PC-9 (cell line): Measurements from ENCODE around the gene MED22. TPM values are rescaled to one million over a fixed set of nuclear protein-coding genes. Genes with fewer than 3 reads are reported as not detected.
A peak's percentile ranks its signal among the peaks of the same experiment; 100 is the strongest.
"Not testable (repeated sequence)": the region's sequence is repeated elsewhere in the genome, so short reads cannot be mapped to it uniquely, and the experiment has no call there.

Experiments
- BruUV-seq: library from RNA; stranded (reverse); fragments of 400-500 nt; replicated peaks from 2 replicates; lab custom pipeline; 2021; lab: Mats Ljungman, UMichigan
- CTCF ChIA-PET: fragments of 300-600 bp; sonication (Branson Sonifier 250); formaldehyde crosslinking; loops from one replicate; lab custom pipeline; 2022; ENCODE audit warnings: antibody characterized with exemption; lab: Charles Lee
- POLR2A ChIA-PET: fragments of 300-600 bp; sonication (Branson Sonifier 250); formaldehyde crosslinking; loops from one replicate; lab custom pipeline; 2022; ENCODE audit warnings: antibody characterized with exemption; ENCODE audit not compliant: unreplicated experiment; lab: Charles Lee
- DNase-seq, 2 experiments: peaks; one replicate each; pipeline versions ENCODE4 v3.0.0 to v3.0.0-alpha.2; 2015 to 2022; ENCODE audit warnings: mixed read lengths in 1 of 2
- H2AFZ ChIP-seq: fragments of 200-600 bp; sonication (generic); 2 replicates; pipeline ENCODE4 v1.8.1; 2017; ENCODE audit warnings: antibody characterized with exemption
- H3F3A ChIP-seq: fragments of 200-600 bp; sonication (generic); 2 replicates; pipeline ENCODE4 v1.8.1; 2017; ENCODE audit warnings: antibody characterized with exemption, mild to moderate bottlenecking, low read depth; ENCODE audit not compliant: insufficient read depth
- H3K27ac ChIP-seq: fragments of 200-600 bp; sonication (generic); 2 replicates; pipeline ENCODE4 v1.6.1; 2016; ENCODE audit warnings: mixed run types
- H3K27me3 ChIP-seq: fragments of 200-600 bp; sonication (generic); 2 replicates; pipeline ENCODE4 v1.6.1; 2016; ENCODE audit warnings: low read depth, mixed run types; ENCODE audit not compliant: insufficient read depth
- H3K36me3 ChIP-seq: fragments of 200-600 bp; sonication (generic); 2 replicates; pipeline ENCODE4 v1.6.1; 2016; ENCODE audit warnings: low read depth, mixed run types
- H3K4me1 ChIP-seq: fragments of 200-600 bp; sonication (generic); replicated peaks from 2 replicates; pipeline ENCODE4 v1.6.1; 2016; ENCODE audit warnings: mixed run types; ENCODE audit not compliant: insufficient read depth
- H3K4me2 ChIP-seq: fragments of 200-600 bp; sonication (generic); 2 replicates; pipeline ENCODE4 v1.6.1; 2017; ENCODE audit warnings: mixed run types
- H3K4me3 ChIP-seq: fragments of 200-600 bp; sonication (generic); 2 replicates; pipeline ENCODE4 v1.6.1; 2016; ENCODE audit warnings: mixed run types
- H3K79me2 ChIP-seq: fragments of 200-600 bp; sonication (generic); 2 replicates; pipeline ENCODE4 v1.6.1; 2017; ENCODE audit warnings: low read depth, mixed run types
- H3K9me2 ChIP-seq: fragments of 200-600 bp; sonication (generic); 2 replicates; pipeline ENCODE4 v1.8.1; 2017; ENCODE audit warnings: mild to moderate bottlenecking; ENCODE audit not compliant: insufficient read depth
- H3K9me3 ChIP-seq: fragments of 200-600 bp; sonication (generic); 2 replicates; pipeline ENCODE4 v1.8.1; 2016; ENCODE audit warnings: low read depth; ENCODE audit not compliant: insufficient read depth
- H4K20me1 ChIP-seq: fragments of 200-600 bp; sonication (generic); 2 replicates; pipeline ENCODE4 v1.8.1; 2017; ENCODE audit not compliant: insufficient read depth
- EZH2 ChIP-seq: fragments of 200-600 bp; sonication (generic); IDR thresholded peaks from 2 replicates; pipeline ENCODE4 v1.8.0; 2017; ENCODE audit warnings: antibody characterized with exemption, low read depth
- intact Hi-C: fragments of 100-400 bp; cut with micrococcal nuclease; formaldehyde crosslinking; loops from one replicate; pipeline ENCODE4 v1.10.0; 2022; ENCODE audit not compliant: unreplicated experiment
- total RNA-seq: library from RNA; stranded (reverse); gene quantifications from 2 replicates; pipeline ENCODE4 v1.2.3, GENCODE V29; 2021
- TF ChIP-seq, protein P1 (sequence below): fragments of 200-600 bp; sonication (generic); conservative IDR thresholded peaks from 2 replicates; pipeline ENCODE4 v1.6.1; 2017; ENCODE audit warnings: mixed run types, antibody characterized with exemption, mild to moderate bottlenecking, moderate library complexity

The MED22 gene
- total RNA-seq, 1 experiment from 2014 or later, result 38.7 TPM

DNA sequence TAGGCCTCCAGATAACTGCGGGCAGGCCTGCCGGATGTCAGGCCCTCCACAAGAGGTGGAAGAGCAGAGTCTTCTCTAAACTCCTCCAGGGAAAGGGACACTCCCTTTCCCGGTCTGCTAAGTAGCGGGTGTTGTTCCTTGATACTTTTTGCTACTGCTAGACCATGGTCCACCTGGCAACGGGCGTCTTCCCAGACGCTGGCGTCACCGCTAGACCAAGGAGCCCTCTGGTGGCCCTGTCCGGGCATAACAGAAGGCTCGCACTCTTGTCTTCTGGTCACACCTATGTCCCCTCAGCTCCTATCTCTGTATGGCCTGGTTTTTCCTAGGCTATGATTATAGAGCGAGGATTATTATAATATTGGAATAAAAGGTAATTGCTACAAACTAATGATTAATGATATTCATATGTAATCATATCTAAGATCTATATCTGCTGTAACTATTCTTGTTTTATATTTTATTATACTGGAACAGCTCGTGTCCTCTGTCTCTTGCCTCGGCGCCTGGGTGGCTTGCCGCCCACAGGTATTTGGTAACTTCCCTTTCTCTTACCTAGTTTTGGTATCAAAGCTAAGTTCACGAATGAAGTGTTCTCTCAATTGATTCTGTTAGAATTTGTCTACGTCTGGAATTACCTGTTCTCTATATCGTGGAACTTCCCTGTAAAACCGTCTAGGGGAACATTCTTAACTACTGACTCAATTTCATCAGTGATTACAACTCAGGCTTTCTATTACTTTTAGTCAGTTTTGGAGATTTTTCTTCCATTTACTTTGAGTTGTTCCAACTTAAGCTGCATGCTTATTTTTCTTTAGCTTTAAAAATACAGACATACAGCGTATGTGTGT lies 18.4 kb downstream of the MED22 start:
- intact Hi-C loops, result loop anchor here (1.0 kb wide), 2 partner anchors 90 to 144 kb away; no protein-coding TSS in a partner anchor
- ChIA-PET POLR2A (interaction anchor here (0.7 to 0.8 kb wide), 3 partner anchors 142 to 146 kb away, joined by 4 to 9 read pairs (median 7); no protein-coding TSS in a partner anchor), CTCF (interaction anchor here (0.6 to 2.0 kb wide), 8 partner anchors 80 to 332 kb away, joined by 3 to 24 read pairs (median 4); no protein-coding TSS in a partner anchor)
- H3K9me3 ChIP-seq, H2AFZ ChIP-seq, H3K4me3 ChIP-seq, H3K9me2 ChIP-seq, BruUV-seq: not testable (repeated sequence)
- Histone ChIP-seq H4K20me1 (peaks cover 29% of the 10 kb centered on the region), H3F3A (peaks cover 36% of the 10 kb centered on the region), H3K36me3 (peaks cover 20% of the 10 kb centered on the region; the same call in 1 of the 2 replicates), H3K79me2 (peaks cover 19% of the 10 kb centered on the region), H3K27ac (peak overlapping the region; percentile 37; the same call in 1 of the 2 replicates), H3K4me2 (peak overlapping the region; percentile 3; the same call in 1 of the 2 replicates), H3K27me3 (peaks cover 13% of the 10 kb centered on the region), H3K4me1 (peaks cover 20% of the 10 kb centered on the region)
- DNase-seq, result peak; percentile 66 to 78
- TF ChIP-seq, protein P1, sequence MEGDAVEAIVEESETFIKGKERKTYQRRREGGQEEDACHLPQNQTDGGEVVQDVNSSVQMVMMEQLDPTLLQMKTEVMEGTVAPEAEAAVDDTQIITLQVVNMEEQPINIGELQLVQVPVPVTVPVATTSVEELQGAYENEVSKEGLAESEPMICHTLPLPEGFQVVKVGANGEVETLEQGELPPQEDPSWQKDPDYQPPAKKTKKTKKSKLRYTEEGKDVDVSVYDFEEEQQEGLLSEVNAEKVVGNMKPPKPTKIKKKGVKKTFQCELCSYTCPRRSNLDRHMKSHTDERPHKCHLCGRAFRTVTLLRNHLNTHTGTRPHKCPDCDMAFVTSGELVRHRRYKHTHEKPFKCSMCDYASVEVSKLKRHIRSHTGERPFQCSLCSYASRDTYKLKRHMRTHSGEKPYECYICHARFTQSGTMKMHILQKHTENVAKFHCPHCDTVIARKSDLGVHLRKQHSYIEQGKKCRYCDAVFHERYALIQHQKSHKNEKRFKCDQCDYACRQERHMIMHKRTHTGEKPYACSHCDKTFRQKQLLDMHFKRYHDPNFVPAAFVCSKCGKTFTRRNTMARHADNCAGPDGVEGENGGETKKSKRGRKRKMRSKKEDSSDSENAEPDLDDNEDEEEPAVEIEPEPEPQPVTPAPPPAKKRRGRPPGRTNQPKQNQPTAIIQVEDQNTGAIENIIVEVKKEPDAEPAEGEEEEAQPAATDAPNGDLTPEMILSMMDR, result peak; percentile 84

DNA sequence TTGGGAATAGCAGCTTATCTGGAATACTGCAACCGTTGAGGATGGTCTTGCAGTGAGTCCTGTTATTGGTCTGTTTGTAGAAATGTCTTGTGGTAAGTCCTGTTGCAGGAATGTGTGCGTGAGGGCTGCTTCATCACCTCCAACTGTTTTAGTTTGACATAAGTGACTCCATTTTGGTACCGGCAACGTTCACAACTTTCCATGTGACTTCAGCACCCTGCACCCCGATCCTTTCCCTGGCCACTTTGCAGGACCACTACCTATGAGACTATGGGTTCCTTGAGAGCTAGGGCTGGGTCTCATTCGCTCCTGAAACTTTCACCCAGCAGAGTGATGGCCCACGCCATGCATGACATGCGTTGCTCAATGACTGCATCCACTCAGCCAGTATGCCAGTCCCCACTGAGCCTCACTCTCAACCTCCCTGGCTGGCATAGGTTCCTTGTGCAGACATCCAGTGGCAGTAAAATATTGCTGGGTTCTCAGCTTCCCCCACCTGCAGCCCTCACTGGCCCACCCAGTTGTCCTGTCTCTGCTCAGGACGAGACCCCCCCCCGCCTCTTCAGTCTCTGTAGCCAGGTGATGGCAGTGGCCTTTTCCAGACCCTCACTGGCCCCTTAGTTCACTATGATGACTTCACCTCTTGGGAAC lies 20.0 kb downstream of the MED22 start:
- H3K79me2 ChIP-seq, result peaks cover 3% of the 10 kb centered on the region; the same call in 1 of the 2 replicates
- peaks cover 33% of the 10 kb centered on the region for H3F3A ChIP-seq
- TF ChIP-seq EZH2, result no peak
- TF ChIP-seq, protein P1, result no peak
- H3K27me3 ChIP-seq, result peaks cover 28% of the 10 kb centered on the region
- intact Hi-C loops, result no loop called here
- H3K4me2 ChIP-seq, result no peak overlapping the region
- peaks cover 9% of the 10 kb centered on the region; the same call in 1 of the 2 replicates for H3K36me3 ChIP-seq
- BruUV-seq, result no TSS peak
- H3K9me3 ChIP-seq, result no peaks in the 10 kb centered on the region
- CTCF ChIA-PET, result interaction anchor here (1.0 kb wide), 1 partner anchor 142 kb away, joined by 9 read pairs; no protein-coding TSS in a partner anchor
- H3K4me1 ChIP-seq, result peaks cover 8% of the 10 kb centered on the region
- no peak overlapping the region for H3K27ac ChIP-seq
- no peak for DNase-seq
- H3K4me3 ChIP-seq, result no peak overlapping the region
- POLR2A ChIA-PET, result no interaction called here
- no peak overlapping the region for H2AFZ ChIP-seq
- H4K20me1 ChIP-seq, result peaks cover 18% of the 10 kb centered on the region
- no peaks in the 10 kb centered on the region for H3K9me2 ChIP-seq

DNA sequence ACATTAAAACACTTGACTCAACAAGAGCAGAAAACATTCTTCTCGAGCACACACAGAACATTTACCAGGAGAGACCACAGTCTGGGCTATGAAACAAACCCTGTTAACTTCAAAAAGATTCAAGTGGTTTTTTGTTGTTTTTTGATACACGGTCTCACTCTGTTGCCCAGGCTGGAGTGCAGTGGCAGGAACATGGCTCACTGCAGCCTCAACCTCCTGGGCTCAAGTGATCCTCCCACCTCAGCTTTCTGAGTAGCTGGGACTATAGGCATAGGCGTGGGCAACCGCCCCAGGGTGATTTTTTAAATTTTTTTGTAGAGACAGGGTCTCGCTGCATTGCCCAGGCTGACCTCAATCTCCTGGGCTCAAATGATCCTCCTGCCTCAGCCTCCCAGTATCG lies 20.9 kb downstream of the MED22 start:
- H3K27ac ChIP-seq, BruUV-seq, intact Hi-C loops: not testable (repeated sequence)

More for the DNA sequence above, 20.9 kb downstream of the MED22 start:
- Histone ChIP-seq H3K27me3 (peaks cover 34% of the 10 kb centered on the region), H3F3A (peaks cover 24% of the 10 kb centered on the region), H4K20me1 (peaks cover 17% of the 10 kb centered on the region)
- H3K4me2 ChIP-seq, H3K9me2 ChIP-seq, H3K36me3 ChIP-seq, H3K79me2 ChIP-seq, DNase-seq, H3K4me1 ChIP-seq, H3K4me3 ChIP-seq, POLR2A ChIA-PET, H3K9me3 ChIP-seq, H2AFZ ChIP-seq: not testable (repeated sequence)
- CTCF ChIA-PET, result interaction anchor here (1.0 kb wide), 1 partner anchor 141 kb away, joined by 9 read pairs; no protein-coding TSS in a partner anchor
